Omental fat pad (tissue), 4 donors: ENCODE results near the gene RALGPS1. TPM values are rescaled to one million over a fixed set of nuclear protein-coding genes. Genes with fewer than 3 reads are reported as not detected.

Experiments
- ATAC-seq: fragments of 150-250 bp; one replicate; pipeline ENCODE4 v1.9.1; 2016; ENCODE audit warnings: mild to moderate bottlenecking, moderate library complexity; ENCODE audit not compliant: low FRiP score
- DNase-seq: peaks from one replicate; pipeline ENCODE4 v3.0.0-alpha.2; 2019; ENCODE audit warnings: low spot score
- total RNA-seq, 4 donors: library from RNA; depleted of rRNA; stranded (reverse); fragments of >200 nt; gene quantifications; one replicate each; pipeline ENCODE4 v1.1.0, GENCODE V29; 2016
- TF ChIP-seq, protein P1 (sequence below), 3 donors: fragments of 450-650 bp; IDR thresholded peaks; one replicate each; pipeline ENCODE4 v1.5.1; 2016 to 2017; ENCODE audit warnings: antibody characterized with exemption in 3 of 3, mild to moderate bottlenecking in 3 of 3, moderate library complexity in 2 of 3

Gene RALGPS1
- total RNA-seq, 4 donors from 2014 or later, result 4.0 to 15.3 (median 4.8) TPM

DNA sequence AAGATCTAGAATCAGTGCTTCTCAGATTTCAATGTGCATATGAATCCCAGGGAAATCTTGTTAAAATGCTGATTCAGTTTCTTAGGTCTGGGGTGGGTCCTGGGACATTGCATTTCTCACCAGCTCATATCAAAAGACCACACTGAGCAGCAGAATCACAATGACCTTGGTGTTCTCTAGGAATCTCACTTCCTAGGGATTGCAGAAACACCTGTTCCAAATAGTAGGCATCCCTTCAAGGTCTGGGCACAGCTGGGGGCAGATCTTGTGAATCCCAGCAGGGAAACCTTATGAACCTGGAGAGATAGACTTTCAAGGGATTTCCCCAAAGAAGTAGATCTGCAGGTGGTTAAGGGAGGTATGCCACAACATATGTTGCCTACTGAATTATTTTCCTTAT, 341.1 kb downstream of the RALGPS1 start:
- ATAC-seq (no peak), DNase-seq (no peak)
- TF ChIP-seq, protein P1, sequence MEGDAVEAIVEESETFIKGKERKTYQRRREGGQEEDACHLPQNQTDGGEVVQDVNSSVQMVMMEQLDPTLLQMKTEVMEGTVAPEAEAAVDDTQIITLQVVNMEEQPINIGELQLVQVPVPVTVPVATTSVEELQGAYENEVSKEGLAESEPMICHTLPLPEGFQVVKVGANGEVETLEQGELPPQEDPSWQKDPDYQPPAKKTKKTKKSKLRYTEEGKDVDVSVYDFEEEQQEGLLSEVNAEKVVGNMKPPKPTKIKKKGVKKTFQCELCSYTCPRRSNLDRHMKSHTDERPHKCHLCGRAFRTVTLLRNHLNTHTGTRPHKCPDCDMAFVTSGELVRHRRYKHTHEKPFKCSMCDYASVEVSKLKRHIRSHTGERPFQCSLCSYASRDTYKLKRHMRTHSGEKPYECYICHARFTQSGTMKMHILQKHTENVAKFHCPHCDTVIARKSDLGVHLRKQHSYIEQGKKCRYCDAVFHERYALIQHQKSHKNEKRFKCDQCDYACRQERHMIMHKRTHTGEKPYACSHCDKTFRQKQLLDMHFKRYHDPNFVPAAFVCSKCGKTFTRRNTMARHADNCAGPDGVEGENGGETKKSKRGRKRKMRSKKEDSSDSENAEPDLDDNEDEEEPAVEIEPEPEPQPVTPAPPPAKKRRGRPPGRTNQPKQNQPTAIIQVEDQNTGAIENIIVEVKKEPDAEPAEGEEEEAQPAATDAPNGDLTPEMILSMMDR (IDR thresholded peaks at IDR 0.05), result no peak

DNA sequence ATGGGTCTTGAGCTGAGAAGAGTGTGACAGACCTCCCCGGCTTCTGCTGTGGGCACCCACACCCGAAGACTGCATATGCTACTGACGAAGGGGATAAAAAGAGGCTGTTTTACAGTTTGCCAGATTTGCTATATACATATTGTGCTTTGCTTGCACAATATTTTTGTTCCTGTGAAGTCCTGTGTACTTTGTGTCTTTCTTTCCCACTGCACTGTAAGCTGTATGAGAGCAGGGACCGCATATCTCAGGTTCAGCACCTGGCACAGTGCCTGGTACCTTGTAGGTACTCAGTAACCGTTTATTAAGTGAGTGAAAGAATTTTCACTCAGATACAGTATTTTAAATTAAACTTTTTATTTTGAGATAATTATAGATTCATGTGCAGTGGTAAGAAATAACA, 341.7 kb downstream of the RALGPS1 start:
- TF ChIP-seq, protein P1 (IDR thresholded peaks at IDR 0.05), result no peak
- DNase-seq, result no peak
- ATAC-seq, result no peak

- ATAC-seq (no peak), DNase-seq (no peak)
- TF ChIP-seq, protein P1 (IDR thresholded peaks at IDR 0.05), result no peak
These were observed 344.3 kb downstream of the RALGPS1 start for GRCh38 chr9:127258606-127259471.

DNA sequence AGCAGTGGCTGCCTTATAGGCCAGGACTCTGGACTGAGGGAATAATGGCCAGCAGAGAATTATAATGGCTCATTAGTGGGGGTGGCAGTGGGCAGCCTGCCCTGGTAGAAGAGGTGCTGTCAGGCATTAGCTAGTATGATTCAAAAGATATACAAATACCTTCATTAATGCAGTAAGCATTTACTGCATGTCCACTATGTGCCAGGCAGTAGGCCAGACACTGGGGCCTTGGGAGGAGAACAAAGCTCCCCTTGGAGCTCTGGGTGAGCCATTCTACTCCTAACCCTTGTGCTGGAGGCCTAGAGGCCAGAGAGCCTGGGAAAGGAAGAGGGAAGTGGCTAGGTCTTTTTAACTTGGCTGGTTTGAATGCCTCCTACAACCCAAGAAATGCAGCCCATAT, 348.0 kb downstream of the RALGPS1 start:
- ATAC-seq, result no peak

GRCh38 chr9:127263237-127263636, 348.7 kb downstream of the RALGPS1 start:
- TF ChIP-seq, protein P1 (IDR thresholded peaks at IDR 0.05), result no peak
- ATAC-seq (no peak), DNase-seq (no peak)

More for the DNA sequence above, 348.0 kb downstream of the RALGPS1 start:
- TF ChIP-seq, protein P1 (IDR thresholded peaks at IDR 0.05), result no peak
- no peak for DNase-seq

DNA sequence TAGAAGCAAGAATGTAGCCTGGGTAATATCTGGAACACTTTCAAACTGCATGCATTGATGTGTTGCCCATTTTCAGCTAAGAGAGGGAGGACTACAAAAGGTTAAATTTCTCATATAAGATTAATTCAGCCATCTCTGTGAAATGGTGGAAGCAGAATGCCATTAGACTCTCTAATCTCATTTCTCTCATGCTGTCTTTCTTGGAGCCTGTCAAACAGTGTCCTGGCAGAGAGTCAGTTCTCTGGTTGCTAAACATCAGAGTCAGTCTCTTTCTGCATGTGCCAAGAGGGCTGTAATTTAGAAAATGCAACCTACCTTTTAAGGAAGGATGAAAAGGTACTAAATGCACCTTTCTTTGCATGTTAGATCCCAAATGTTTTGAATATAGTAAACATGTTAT, 349.1 kb downstream of the RALGPS1 start:
- ATAC-seq (no peak), DNase-seq (no peak)
- TF ChIP-seq, protein P1 (IDR thresholded peaks at IDR 0.05), result no peak
